Mesenteric fat pad (tissue), 1 donor: ENCODE measurements around the gene ITPR1. TPM values are rescaled to one million over a fixed set of nuclear protein-coding genes. Genes with fewer than 3 reads are reported as not detected.

Experiments
- DNase-seq: peaks from one replicate; pipeline ENCODE4 v3.0.0-alpha.2; 2020; ENCODE audit warnings: low spot score
- total RNA-seq: library from RNA; stranded (reverse); fragmentation: NEBNext Ultra II Directional; extraction: Animal tissue kit (Norgen Biotek cat#: 25700); gene quantifications from one replicate; pipeline ENCODE4 v1.2.1, GENCODE V29; 2021
- donor health status: DM: yes; HTN: yes; CAD: no.

The ITPR1 gene
- total RNA-seq, 1 donor from 2014 or later: 38.9 TPM

DNA sequence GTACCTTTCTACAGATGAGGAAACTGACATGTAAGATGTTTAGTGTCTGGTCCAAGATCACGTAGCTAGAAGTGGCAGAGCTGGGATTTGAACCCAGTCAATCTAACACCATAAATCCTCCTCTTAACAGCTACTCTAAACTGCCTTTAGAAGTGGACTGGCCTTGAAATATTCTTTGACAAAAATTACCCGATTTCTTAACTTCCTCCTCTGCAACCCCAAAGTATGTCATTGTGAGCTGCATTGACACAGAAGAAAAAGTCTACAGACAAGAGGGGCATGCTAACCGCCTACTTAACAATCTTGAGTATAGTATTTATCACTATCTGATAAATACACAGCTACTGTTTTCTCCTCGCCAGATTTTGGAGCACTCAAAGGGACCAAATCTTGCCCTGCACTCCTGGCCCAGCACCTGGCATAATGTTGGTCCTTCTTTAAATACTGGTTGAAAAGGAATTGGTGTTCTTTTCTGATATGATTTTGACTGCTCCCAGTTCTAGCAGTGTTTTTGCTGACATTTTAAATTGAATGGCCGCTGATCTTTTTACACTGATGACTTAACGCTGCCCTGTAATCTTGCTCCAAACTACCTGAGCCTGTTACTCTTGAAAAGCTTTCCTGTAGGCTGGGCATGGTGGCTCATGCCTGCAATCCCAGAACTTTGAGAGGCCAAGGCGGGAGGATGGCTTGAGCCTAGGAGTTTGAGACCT, 36.9 kb downstream of the ITPR1 start:
- DNase-seq: no peak

DNA sequence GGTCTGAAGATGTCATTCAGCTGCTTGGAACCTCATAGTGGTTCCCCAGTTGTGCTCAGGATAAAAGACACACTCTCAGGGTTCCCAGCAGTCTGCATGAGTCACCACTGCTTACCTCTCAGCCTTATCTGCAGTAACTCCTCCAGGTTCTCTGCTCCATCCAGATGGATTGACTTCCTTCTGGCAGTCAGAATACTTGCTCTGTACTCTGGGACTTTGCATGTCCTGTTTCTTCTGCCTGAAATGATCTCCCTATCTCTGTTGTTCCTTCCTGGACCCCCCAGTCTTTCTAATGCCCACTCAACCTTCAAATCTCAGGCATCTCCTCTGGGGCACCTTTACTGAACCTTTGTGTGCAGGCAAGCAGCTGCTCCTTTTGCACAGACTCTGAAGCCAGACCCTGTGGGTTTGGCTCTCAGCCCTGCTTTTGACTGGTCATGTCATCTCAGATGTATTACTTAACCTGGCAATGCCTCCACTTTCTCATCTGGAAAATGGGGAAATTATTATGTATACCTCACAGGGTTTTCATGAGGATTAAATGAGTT, 38.4 kb downstream of the ITPR1 start:
- DNase-seq: no peak

DNA sequence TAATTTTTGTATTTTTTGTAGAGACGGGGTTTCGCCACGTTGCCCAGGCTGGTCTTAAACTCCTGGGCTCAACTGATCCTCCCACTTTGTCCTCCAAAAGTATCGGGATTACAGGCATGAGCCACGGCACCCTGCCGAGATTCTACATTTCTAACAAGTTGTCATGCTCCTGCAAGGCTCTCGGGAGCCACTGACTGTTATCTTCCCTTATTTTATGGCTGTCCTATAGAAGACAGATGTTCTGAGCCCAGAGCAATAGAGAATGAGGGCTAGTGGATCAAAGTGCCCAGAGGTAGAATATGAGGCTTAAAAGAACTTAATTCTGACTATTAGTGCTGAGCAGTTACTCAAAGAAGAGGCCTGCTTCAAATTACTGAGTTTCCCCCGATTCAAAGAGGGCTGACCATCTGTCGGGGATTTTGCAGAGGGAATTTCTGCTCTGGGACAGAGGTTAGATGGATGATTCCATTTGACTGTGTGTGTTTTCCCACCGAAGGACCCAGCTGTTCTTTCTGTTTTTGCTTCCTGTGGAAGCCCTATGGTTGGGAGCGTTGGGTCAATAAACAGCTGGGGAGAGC, 39.5 kb downstream of the ITPR1 start:
- no peak for DNase-seq

DNA sequence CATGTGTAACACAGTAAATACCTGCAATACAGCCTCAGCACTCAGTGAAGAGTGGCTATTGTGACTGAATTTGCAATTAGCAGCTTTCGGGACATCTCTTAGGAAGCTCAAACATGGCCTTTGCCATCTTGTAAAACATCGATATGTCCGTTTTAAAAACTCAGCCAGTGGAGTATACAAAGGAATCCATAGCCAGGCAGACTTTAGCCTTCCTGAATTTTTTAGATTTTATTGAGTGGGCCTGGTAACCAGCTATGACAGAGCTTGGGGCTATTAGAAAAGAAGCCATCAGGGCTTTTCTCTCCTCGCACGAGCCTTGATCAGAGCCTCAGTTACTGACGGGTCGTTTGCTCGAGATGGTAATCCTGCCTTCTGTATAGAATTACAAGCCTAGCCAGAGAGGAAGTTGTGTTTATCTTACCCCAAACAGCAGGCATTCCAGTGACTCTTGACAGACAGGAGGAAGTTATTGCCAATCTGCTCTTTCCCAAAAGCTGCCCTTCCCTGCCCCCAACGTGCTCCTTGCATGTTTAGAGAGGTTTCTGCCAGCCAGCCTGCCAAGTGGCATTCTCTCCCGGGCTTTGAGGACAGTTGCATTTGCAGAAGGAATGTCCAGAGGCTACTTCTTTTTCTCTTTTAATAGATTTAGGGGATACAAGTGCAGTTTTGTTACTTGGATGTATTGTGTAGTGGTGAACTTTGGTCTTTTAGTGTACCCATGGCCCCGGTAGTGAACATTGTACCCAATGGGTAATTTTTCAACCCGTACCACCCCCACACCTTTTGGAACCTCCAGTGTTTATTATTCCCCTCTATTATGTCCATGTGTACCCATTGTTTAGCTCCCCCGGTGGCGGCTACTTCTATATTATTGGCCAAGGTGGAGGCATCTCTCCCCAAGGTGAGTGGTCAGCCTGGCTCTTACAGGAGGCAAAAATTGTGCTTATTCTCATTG, 40.6 kb downstream of the ITPR1 start:
- DNase-seq: no peak

GRCh38 chr3:4534906-4535305, 41.8 kb downstream of the ITPR1 start:
- no peak for DNase-seq

- DNase-seq: no peak
Measured at GRCh38 chr3:4536260-4536659, 43.1 kb downstream of the ITPR1 start.

GRCh38 chr3:4540267-4540666, 47.1 kb downstream of the ITPR1 start:
- no peak for DNase-seq

DNA sequence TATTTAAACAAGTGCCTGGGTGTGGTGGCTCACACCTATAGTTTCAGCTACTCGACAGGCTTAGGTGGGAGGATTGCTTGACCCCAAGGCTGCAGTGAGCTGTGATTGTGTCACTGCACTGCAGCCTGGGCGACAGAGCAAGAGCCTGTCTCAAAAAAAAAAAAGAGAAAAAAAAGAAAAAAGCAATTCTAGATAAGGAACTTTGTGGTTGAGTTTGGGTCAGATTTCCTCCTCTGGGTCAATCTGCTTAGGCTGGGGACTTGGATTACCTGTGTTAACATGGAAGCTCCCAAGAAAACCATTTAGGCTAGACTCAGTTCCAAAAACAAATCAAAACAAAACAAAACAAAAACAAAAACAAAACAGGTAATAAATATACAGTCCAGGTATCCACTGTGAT, 50.0 kb downstream of the ITPR1 start:
- no peak for DNase-seq

DNA sequence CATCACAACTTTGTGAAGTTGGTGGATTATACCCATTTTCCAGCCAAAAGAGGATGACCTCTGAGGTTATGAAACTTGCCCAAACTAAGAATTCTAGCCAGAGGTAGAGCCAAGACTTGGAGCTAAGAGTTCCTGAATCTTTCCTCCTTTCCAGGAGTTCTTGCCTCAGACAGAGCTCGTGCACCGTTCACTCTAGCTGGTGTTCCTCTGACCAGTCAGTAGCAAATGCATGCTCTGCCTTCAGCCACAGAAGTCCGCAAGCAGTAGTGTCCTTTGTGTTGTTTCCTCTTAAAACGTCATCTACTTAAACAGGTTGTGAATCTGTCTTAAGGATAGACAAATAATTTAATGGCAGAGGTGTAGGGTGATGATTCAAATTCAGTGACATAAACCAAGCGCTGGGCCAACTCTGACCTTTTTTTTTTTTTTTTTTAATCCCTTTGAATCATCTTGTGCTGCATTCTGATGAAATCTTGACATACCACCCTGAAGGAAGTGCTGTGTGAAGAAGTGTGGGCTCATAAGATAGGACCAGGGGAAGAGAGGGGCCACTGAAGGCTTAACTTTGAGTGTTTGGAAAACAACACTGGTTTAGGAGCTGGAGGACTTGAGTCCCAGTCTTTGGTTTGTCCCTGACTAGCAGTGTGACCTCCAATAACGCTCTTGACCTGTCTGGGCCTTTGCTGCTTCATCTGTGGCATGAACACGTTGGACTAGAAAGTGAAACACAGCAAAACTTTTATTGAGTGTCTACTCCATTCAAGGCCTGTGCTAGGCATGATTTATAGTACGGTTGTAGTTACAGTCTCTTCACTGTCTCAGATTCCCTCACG, 53.4 kb downstream of the ITPR1 start:
- DNase-seq: no peak

- no peak for DNase-seq
Measured at GRCh38 chr3:4547799-4548198, 54.7 kb downstream of the ITPR1 start.

GRCh38 chr3:4548356-4548755, 55.2 kb downstream of the ITPR1 start:
- no peak for DNase-seq

- DNase-seq: no peak
Measured at GRCh38 chr3:4548780-4549179, 55.6 kb downstream of the ITPR1 start.

DNA sequence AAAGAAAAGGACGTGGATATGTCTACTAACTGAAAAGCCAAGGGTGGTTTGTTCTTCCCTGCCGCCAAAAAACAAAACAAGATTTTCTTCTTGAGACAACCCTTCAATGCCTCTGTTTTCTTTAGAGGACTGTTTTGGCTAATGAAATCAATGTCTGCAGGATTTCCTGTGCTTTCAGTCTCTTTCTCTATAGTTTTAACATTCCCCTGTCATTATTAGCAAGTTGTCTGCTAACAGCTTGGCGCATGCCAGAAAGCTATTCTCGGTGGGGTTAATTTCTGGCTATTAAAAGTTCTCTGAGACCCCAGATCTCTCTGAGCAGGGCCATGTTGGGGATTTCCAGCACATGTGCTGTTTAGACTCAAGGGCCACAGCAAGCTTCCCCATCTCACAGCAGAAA, 56.7 kb downstream of the ITPR1 start:
- DNase-seq: no peak

DNA sequence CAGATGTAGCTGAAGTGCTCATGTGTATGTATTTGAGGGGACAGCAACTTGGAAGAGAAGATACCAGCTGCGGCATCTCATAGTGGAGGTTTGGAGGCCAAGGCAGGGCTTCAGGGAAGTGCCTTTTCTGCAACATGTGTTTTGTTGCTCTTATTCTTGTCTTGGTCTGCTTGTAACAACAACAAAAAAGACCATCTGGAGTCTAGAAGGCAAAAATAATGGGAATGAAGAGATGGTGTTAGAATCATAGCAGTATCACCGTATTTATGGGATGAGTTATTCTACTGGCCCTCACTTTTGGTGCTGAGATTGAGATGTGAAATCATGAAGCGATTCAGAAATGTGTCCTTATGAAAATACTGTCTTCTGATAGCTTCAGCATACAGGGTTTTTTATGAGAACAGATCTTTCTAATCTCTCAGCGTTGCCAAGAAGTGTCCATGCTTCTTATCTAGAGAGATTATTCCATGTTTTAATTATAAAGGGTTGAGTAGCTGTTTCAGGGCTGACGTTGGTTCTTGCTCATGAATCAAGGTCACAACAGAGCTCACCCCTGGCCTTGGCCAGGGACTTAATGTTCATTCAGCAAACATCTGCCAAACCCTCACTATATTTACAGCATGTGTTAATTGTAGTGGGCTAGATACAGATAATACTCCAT, 58.0 kb downstream of the ITPR1 start:
- no peak for DNase-seq

DNA sequence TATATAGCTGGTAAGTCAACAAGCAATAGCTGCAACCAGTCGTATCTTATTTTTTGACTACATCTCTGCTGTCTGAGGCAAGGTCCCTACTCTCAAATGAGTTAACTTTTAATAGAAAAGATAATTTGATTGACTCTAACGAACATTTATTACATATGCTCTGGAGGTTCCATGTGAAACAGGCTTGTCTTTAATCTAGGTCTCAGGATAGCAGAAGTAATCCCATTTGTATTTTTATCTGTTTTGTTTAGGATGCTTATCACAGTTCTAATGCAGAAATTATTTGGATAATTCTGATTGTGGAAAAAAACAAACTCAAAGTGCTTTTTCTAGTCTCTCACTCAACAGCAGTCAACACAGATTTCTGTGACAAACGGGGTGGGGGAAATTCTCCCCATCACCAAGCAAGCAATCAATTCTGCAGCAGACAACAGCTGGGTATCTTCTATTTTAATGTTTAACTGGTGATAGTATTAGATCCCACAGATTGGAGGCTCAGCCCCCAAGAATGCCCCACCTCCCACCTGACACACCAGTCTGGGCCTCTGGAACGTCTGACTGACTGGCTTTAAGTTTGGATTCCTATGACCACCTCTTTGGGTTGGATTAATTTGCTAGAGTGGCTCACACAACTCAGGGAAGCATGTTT, 58.8 kb downstream of the ITPR1 start:
- no peak for DNase-seq

- DNase-seq: no peak
Measured at GRCh38 chr3:4552811-4553210, 59.7 kb downstream of the ITPR1 start.

- no peak for DNase-seq
Measured at GRCh38 chr3:4561661-4562060, 68.5 kb downstream of the ITPR1 start.

- no peak for DNase-seq
Measured at GRCh38 chr3:4562595-4562994, 69.4 kb downstream of the ITPR1 start.

DNA sequence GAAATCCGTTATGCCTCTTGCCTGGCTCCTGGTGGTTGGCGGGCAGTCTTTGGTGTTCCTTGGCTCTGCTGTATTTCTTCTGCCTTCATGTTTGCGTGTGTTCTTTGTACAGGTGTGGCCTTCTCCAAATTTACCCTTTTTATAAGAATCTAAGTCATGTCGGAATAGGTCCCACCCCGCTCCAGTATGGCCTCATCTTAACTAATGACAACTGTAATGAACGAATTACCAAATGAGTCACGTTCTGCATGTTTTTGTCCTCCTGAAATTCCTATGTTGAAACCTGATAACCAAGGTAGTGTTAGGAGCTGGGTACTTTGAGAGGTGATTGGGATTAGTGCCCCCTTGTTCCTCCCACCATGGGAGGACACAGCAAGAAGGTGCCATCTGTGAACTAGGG, 71.1 kb downstream of the ITPR1 start:
- no peak for DNase-seq
